Testis (tissue), 3 donors: ENCODE data around the gene IQCN. TPM values are rescaled to one million over a fixed set of nuclear protein-coding genes. Genes with fewer than 3 reads are reported as not detected.

Experiments used
- DNase-seq: peaks from one replicate; pipeline ENCODE4 v3.0.0-alpha.2; 2019
- H3K27ac ChIP-seq, 2 donors: fragments of 200-600 bp; sonication (generic); one replicate each; pipeline ENCODE4 v1.5.1; 2019
- H3K27me3 ChIP-seq: fragments of 200-600 bp; sonication (generic); one replicate; pipeline ENCODE4 v1.5.1; 2019
- H3K36me3 ChIP-seq: fragments of 200-600 bp; sonication (generic); one replicate; pipeline ENCODE4 v1.5.1; 2017; ENCODE audit warnings: low read depth; ENCODE audit errors: missing control alignments
- H3K4me1 ChIP-seq: fragments of 200-600 bp; sonication (generic); one replicate; pipeline ENCODE4 v1.5.1; 2019
- H3K4me3 ChIP-seq, 2 donors: fragments of 200-600 bp; sonication (generic); one replicate each; pipeline ENCODE4 v1.5.1; 2017 to 2019
- H3K9me3 ChIP-seq: fragments of 200-600 bp; sonication (generic); one replicate; pipeline ENCODE4 v1.5.1; 2017
- CTCF ChIP-seq, 3 experiments: fragments of 450-650 bp in 2 of 3; fragments of 200-600 bp in 1 of 3; sonication (generic) in 1 of 3; IDR thresholded peaks; one replicate each; pipeline ENCODE4 v1.5.1; 2016 to 2019; ENCODE audit warnings: antibody characterized with exemption in 3 of 3, mild to moderate bottlenecking in 2 of 3, moderate library complexity in 1 of 3
- POLR2A ChIP-seq: fragments of 450-650 bp; IDR thresholded peaks from one replicate; pipeline ENCODE4 v1.6.1; 2017; ENCODE audit warnings: antibody characterized with exemption, mild to moderate bottlenecking, moderate library complexity
- WGBS, 2 donors: methylation state at CpG; one replicate each; pipeline ENCODE4 v1.1.5; 2018; 5-methylcytosine and 5-hydroxymethylcytosine counted together
- intact Hi-C: fragments of 100-400 bp; cut with DNase I; formaldehyde crosslinking; loops from one replicate; pipeline ENCODE4 v1.15.1; 2023; ENCODE audit warnings: low total_unique reads
- polyA plus RNA-seq: library from polyadenylated mRNA; stranded (reverse); fragments of 350-450 nt; fragmentation: Illumina TruSeq; extraction: RNeasy Lipid Tissue Mini Kit (QIAGEN cat#74804); gene quantifications from one replicate; pipeline ENCODE4 v1.2.3, GENCODE V29; 2014; ENCODE audit warnings: low read depth, low replicate concordance; ENCODE audit not compliant: insufficient read depth
- total RNA-seq, 2 donors: library from RNA; depleted of rRNA; stranded (reverse); fragments of >200 nt; gene quantifications; one replicate each; pipeline ENCODE4 v1.2.3, GENCODE V29; 2016

The IQCN gene
- total and polyA plus RNA-seq, 3 donors from 2014 or later = 30.1 to 88.1 (median 62.3) TPM

- Histone ChIP-seq H3K27me3 (no peaks in the 10 kb centered on the region), H3K4me3 (no peak overlapping the region), H3K27ac (no peak overlapping the region), H3K4me1 (peaks cover 24% of the 10 kb centered on the region), H3K9me3 (no peaks in the 10 kb centered on the region), H3K36me3 (no peaks in the 10 kb centered on the region)
- no peak for DNase-seq
- intact Hi-C loops = loop anchor here (5.0 kb wide), 1 partner anchor 44 kb away; no protein-coding TSS in a partner anchor
- 64 to 84% methylated on average over 14 of the region's 14 CpGs for WGBS, 2 donors
- TF ChIP-seq CTCF (IDR thresholded peaks at IDR 0.05) (no peak), POLR2A (no peak)
These were observed 46.8 kb upstream of the IQCN start for GRCh38 chr19:18320865-18321733.

- Histone ChIP-seq H3K4me1 (peaks cover 24% of the 10 kb centered on the region), H3K9me3 (no peaks in the 10 kb centered on the region), H3K36me3 (no peaks in the 10 kb centered on the region), H3K27ac (no peak overlapping the region), H3K4me3 (no peak overlapping the region), H3K27me3 (no peaks in the 10 kb centered on the region)
- 78 to 93% methylated on average over 6 to 7 of the region's 7 CpGs for WGBS, 2 donors
- intact Hi-C loops = loop anchor here (5.0 kb wide), 1 partner anchor 42 kb away; no protein-coding TSS in a partner anchor
- no peak for DNase-seq
- TF ChIP-seq POLR2A (no peak), CTCF (IDR thresholded peaks at IDR 0.05) (no peak)
These were observed 45.4 kb upstream of the IQCN start for GRCh38 chr19:18319591-18320135.

- H3K9me3 ChIP-seq = no peaks in the 10 kb centered on the region
- H3K27me3 ChIP-seq = no peaks in the 10 kb centered on the region
- intact Hi-C loops = no loop called here
- TF ChIP-seq CTCF (IDR thresholded peaks at IDR 0.05) = no peak
- no peak for TF ChIP-seq POLR2A
- DNase-seq = no peak
- H3K36me3 ChIP-seq = no peaks in the 10 kb centered on the region
- H3K4me3 ChIP-seq = no peak overlapping the region
- WGBS, 2 donors = 50 to 80% methylated on average over 11 to 18 of the region's 18 CpGs
- H3K27ac ChIP-seq = peak overlapping the region in 1 of 2 donors; percentile 56
- peaks cover 18% of the 10 kb centered on the region for H3K4me1 ChIP-seq
These were observed 43.9 kb upstream of the IQCN start for GRCh38 chr19:18317961-18318800.

- TF ChIP-seq CTCF (IDR thresholded peaks at IDR 0.05) = no peak
- TF ChIP-seq POLR2A = no peak
- peaks cover 1% of the 10 kb centered on the region for H3K4me1 ChIP-seq
- intact Hi-C loops = no loop called here
- WGBS, 2 donors = 97% methylated on average over 3 of the region's 3 CpGs
- no peak overlapping the region for H3K27ac ChIP-seq
- no peaks in the 10 kb centered on the region for H3K9me3 ChIP-seq
- no peaks in the 10 kb centered on the region for H3K36me3 ChIP-seq
- no peaks in the 10 kb centered on the region for H3K27me3 ChIP-seq
- no peak for DNase-seq
- H3K4me3 ChIP-seq = no peak overlapping the region
These were observed 39.1 kb upstream of the IQCN start for GRCh38 chr19:18313398-18313797.
